DND-41 (cell line): ENCODE results near the gene MAGED2.

Source experiments
- ATAC-seq: fragments of 200-7000 bp; cut with Tn5 transposase; 3 replicates; pipeline ENCODE4 v1.9.1; 2021; ENCODE audit warnings: low read depth; ENCODE audit not compliant: insufficient read depth
- DNase-seq: peaks from one replicate; pipeline ENCODE4 v3.0.0-alpha.2; 2020
- H2AFZ ChIP-seq: 2 replicates; pipeline ENCODE4 v1.6.0; 2012; ENCODE audit warnings: low read depth, low read length
- H3K27ac ChIP-seq: 2 replicates; pipeline ENCODE4 v1.5.1; 2012; ENCODE audit warnings: low read length, inconsistent platforms
- H3K27me3 ChIP-seq: fragments of 200-600 bp; sonication (generic); 2 replicates; pipeline ENCODE4 v1.6.0; 2012; ENCODE audit warnings: low read length, mild to moderate bottlenecking, inconsistent platforms; ENCODE audit not compliant: insufficient read depth, poor library complexity
- H3K36me3 ChIP-seq: 2 replicates; pipeline ENCODE4 v1.5.1; 2012; ENCODE audit warnings: low read length, inconsistent platforms; ENCODE audit not compliant: insufficient read depth
- H3K4me1 ChIP-seq: 2 replicates; pipeline ENCODE4 v1.5.1; 2012; ENCODE audit warnings: mild to moderate bottlenecking, low read length; ENCODE audit not compliant: insufficient read depth
- H3K4me2 ChIP-seq: 2 replicates; pipeline ENCODE4 v1.6.0; 2012; ENCODE audit warnings: mild to moderate bottlenecking, moderate library complexity, low read length, inconsistent platforms; ENCODE audit not compliant: insufficient read depth
- H3K4me3 ChIP-seq, 2 experiments: fragments of 200-600 bp in 1 of 2; shearing (Covaris generic) in 1 of 2; 2 replicates each; pipeline ENCODE4 v1.5.1; 2012 to 2016; ENCODE audit warnings: inconsistent platforms in 2 of 2, low read length in 2 of 2, mild to moderate bottlenecking in 2 of 2, low read depth in 1 of 2, moderate library complexity in 1 of 2
- H3K79me2 ChIP-seq: 2 replicates; pipeline ENCODE4 v1.6.0; 2012; ENCODE audit warnings: low read length, inconsistent platforms; ENCODE audit not compliant: insufficient read depth
- H3K9ac ChIP-seq: 2 replicates; pipeline ENCODE4 v1.6.0; 2012; ENCODE audit warnings: low read depth, mild to moderate bottlenecking, inconsistent platforms, low read length, moderate library complexity
- H3K9me3 ChIP-seq: 2 replicates; pipeline ENCODE4 v1.5.1; 2012; ENCODE audit warnings: low read length, moderate library complexity, mild to moderate bottlenecking, inconsistent platforms; ENCODE audit not compliant: insufficient read depth, severe bottlenecking
- H4K20me1 ChIP-seq: 2 replicates; pipeline ENCODE4 v1.6.0; 2012; ENCODE audit warnings: low read length; ENCODE audit not compliant: insufficient read depth
- CTCF ChIP-seq: IDR thresholded peaks from 2 replicates; pipeline ENCODE4 v1.5.1; 2012; ENCODE audit warnings: borderline replicate concordance, low read length, moderate library complexity, mild to moderate bottlenecking; ENCODE audit not compliant: poor library complexity, severe bottlenecking; ENCODE audit errors: extremely low read depth
- EZH2 ChIP-seq: IDR thresholded peaks from 3 replicates; pipeline ENCODE4 v1.6.1; 2012; ENCODE audit warnings: borderline replicate concordance, low read depth, mild to moderate bottlenecking, moderate library complexity, low read length, inconsistent platforms; ENCODE audit not compliant: severe bottlenecking

MAGED2 gene

GRCh38 chrX:54808605-54809483 is 1.3 kb downstream of the MAGED2 start:
- Histone ChIP-seq H3K9ac (peak overlapping the region; percentile 62), H4K20me1 (0 out of 2 replicates have a peak, but pooled peaks cover 3% of the 10 kb centered on the region), H3K27me3 (no peaks in the 10 kb centered on the region), H3K27ac (peak overlapping the region; percentile 72), H3K79me2 (peaks cover 9% of the 10 kb centered on the region), H3K9me3 (no peaks in the 10 kb centered on the region), H3K4me3 (peak overlapping the region; percentile 62 to 64), H3K36me3 (peaks cover 41% of the 10 kb centered on the region), H3K4me1 (peaks cover 21% of the 10 kb centered on the region), H3K4me2 (peak overlapping the region; percentile 96), H2AFZ (peak overlapping the region; percentile 79)
- peak; percentile 80 for ATAC-seq
- DNase-seq, result peak; percentile 93
- TF ChIP-seq EZH2 (no peak), CTCF (no peak)

GRCh38 chrX:54810532-54810931 is 3.0 kb downstream of the MAGED2 start:
- Histone ChIP-seq H3K4me2 (peak overlapping the region; percentile 96), H3K4me1 (peaks cover 21% of the 10 kb centered on the region), H3K9ac (no peak overlapping the region), H3K79me2 (peaks cover 9% of the 10 kb centered on the region), H3K27me3 (no peaks in the 10 kb centered on the region), H4K20me1 (0 out of 2 replicates have a peak, but pooled peaks cover 3% of the 10 kb centered on the region), H3K36me3 (peaks cover 57% of the 10 kb centered on the region), H3K9me3 (no peaks in the 10 kb centered on the region), H3K27ac (no peak overlapping the region), H2AFZ (no peak overlapping the region), H3K4me3 (no peak overlapping the region)
- DNase-seq (no peak), ATAC-seq (no peak)
- TF ChIP-seq CTCF (no peak), EZH2 (no peak)

GRCh38 chrX:54811301-54811885 is 3.8 kb downstream of the MAGED2 start:
- DNase-seq (no peak), ATAC-seq (no peak)
- Histone ChIP-seq H4K20me1 (0 out of 2 replicates have a peak, but pooled peaks cover 3% of the 10 kb centered on the region), H3K4me1 (peaks cover 21% of the 10 kb centered on the region), H3K4me2 (no peak overlapping the region), H3K4me3 (no peak overlapping the region), H3K27me3 (no peaks in the 10 kb centered on the region), H3K27ac (no peak overlapping the region), H3K9ac (no peak overlapping the region), H3K36me3 (peaks cover 57% of the 10 kb centered on the region), H3K9me3 (no peaks in the 10 kb centered on the region), H2AFZ (no peak overlapping the region), H3K79me2 (peaks cover 9% of the 10 kb centered on the region)
- no peak for TF ChIP-seq CTCF
